Stimulated activated memory B cell treated with anti-CD40 and anti-IgM and Interleukin-4, amounts not matched to agents 10 μg/mL and 1 μg/mL and 100 μg/mL, for 72 hours (primary cell): ENCODE data around the gene MPPE1.
"Not testable (repeated sequence)": the region's sequence is repeated elsewhere in the genome, so short reads cannot be mapped to it uniquely, and the experiment has no call there.

Experiments
- ATAC-seq: fragments of 150-1000 bp; cut with Tn5 transposase; 2 replicates; pipeline ENCODE4 v1.10.0; 2021
- H3K27ac Mint-ChIP-seq: one replicate; pipeline ENCODE4 v1.8.0; 2022; ENCODE audit warnings: mild to moderate bottlenecking, mixed read lengths
- H3K27me3 Mint-ChIP-seq: one replicate; pipeline ENCODE4 v1.8.0; 2022; ENCODE audit warnings: mixed read lengths
- H3K36me3 Mint-ChIP-seq: one replicate; pipeline ENCODE4 v1.8.0; 2022; ENCODE audit warnings: mixed read lengths
- H3K4me1 Mint-ChIP-seq: one replicate; pipeline ENCODE4 v1.8.0; 2022; ENCODE audit warnings: mixed read lengths
- H3K4me3 Mint-ChIP-seq: one replicate; pipeline ENCODE4 v1.8.0; 2022; ENCODE audit warnings: mild to moderate bottlenecking, moderate library complexity, mixed read lengths
- H3K9me3 Mint-ChIP-seq: one replicate; pipeline ENCODE4 v1.8.0; 2022; ENCODE audit warnings: mixed read lengths

Gene MPPE1

DNA sequence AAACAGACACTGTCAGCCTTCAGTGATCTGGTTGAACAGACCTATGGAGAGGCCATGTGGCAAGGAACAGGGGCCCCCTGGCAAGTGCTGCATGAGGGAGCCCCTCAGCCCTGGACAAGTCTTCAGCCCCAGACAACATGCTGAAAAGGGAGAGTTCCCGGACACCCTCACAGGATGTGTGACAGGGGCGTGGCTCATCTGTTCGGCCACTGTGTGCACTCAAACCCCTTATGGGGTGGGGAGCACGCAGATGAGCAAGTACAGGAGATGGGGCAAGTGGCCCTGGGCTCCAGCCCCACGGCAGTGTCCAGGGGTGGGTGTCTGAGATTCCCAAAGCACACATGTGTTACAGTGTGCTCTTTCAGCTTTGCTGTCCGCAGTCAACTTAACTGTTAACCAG, 35.4 kb upstream of the MPPE1 start:
- no peak for ATAC-seq
- Mint-ChIP-seq H3K9me3 (no peaks in the 10 kb centered on the region), H3K4me1 (peaks cover 16% of the 10 kb centered on the region), H3K4me3 (no peak overlapping the region), H3K27me3 (no peaks in the 10 kb centered on the region), H3K36me3 (no peaks in the 10 kb centered on the region), H3K27ac (no peak overlapping the region)

DNA sequence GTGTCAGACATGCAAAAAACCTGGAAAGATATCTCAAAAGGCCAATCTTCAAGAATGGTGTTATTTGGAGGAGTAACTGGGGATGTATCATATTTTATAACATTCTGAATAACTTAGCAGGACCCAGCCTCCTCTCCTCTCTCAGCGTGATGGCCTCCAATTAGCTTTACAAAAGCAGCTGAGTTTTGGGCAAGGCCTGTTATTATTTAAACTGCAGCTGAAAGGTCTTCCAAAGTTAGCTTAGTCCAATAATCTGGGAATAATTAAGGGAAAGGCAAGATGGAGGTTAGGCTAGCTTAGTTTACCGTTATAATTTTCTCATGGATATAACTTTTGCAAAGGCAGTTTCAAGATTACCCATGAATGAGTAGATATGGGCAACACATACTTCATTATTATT, 32.8 kb upstream of the MPPE1 start:
- H3K9me3 Mint-ChIP-seq = no peaks in the 10 kb centered on the region
- H3K4me1 Mint-ChIP-seq = no peaks in the 10 kb centered on the region
- ATAC-seq = no peak
- H3K27me3 Mint-ChIP-seq = no peaks in the 10 kb centered on the region
- no peaks in the 10 kb centered on the region for H3K36me3 Mint-ChIP-seq
- no peak overlapping the region for H3K4me3 Mint-ChIP-seq
- no peak overlapping the region for H3K27ac Mint-ChIP-seq

DNA sequence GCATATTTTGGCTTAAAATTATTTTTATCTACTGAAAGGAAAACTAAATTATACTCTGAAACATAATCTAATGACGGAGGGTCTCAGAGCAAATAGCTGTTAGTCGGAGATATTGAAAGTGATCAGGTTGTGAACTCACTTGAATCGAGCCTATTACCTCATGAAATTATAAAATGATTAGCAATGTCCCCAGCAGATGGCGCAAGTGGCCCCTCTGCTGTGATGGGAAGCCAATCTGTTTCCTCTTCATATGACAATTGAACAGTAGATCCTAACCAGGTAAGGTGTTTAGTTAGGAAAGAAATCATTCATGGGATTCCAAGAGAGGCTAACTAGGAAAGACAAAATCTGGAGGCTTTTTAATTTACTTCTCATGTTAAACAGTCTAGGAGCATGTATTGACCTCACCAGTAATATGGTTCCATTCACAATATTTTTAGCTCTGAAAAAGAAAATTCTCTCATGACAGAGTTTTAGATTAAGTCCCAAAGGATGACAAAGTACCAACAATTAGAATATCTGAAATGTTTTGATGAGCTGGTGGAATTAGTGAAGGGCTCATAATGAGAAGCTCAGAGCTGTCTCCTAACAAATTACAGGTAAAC, 29.9 kb upstream of the MPPE1 start:
- Mint-ChIP-seq H3K4me1 (no peaks in the 10 kb centered on the region), H3K27ac (no peak overlapping the region), H3K9me3 (no peaks in the 10 kb centered on the region), H3K36me3 (no peaks in the 10 kb centered on the region), H3K4me3 (no peak overlapping the region), H3K27me3 (peaks cover 8% of the 10 kb centered on the region)
- peak; percentile 57 for ATAC-seq

DNA sequence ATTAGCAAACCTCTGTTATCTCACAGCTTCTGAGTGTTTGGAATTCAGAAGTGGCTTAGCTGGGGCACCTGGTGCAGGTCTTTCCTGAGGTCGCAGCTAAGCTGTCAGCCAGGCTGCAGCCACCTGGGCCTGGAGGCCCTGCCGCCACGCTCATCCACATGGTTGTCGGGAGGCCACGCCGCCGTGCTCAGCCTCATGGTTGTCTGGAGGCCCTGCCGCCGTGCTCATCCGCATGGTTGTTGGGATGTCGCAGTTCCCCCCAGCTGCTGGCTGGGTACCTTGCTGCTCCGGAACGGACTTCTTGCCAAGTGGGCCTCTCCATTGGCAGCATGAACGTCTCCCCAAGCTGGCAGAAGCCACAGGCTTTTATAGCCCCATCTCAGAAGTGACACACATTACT, 24.3 kb upstream of the MPPE1 start:
- H3K27me3 Mint-ChIP-seq = peaks cover 8% of the 10 kb centered on the region
- H3K4me1 Mint-ChIP-seq = no peaks in the 10 kb centered on the region
- no peaks in the 10 kb centered on the region for H3K36me3 Mint-ChIP-seq
- no peak overlapping the region for H3K4me3 Mint-ChIP-seq
- no peak overlapping the region for H3K27ac Mint-ChIP-seq
- H3K9me3 Mint-ChIP-seq = no peaks in the 10 kb centered on the region
- no peak for ATAC-seq

DNA sequence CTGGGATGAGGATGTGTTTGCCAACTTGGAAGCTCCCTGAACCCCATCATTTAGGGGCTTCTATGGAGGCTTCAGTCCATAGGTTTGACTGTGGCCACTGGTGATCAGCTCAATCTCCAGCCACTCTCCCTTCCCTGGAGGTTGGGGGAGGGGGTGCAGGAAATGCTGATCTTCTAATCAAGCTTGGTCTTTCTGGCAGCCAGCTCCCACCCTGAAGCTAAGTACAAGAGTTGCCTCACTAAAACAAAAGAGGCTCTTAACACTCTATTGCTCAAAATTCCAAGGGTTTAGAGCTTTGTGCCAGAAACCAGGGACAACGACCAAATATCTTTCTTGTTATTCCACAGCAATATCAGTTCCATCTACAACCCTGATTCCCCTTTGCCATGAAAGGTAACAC, 19.4 kb upstream of the MPPE1 start:
- Mint-ChIP-seq H3K4me1 (no peaks in the 10 kb centered on the region), H3K9me3 (no peaks in the 10 kb centered on the region), H3K27me3 (peaks cover 21% of the 10 kb centered on the region), H3K36me3 (no peaks in the 10 kb centered on the region), H3K27ac (no peak overlapping the region), H3K4me3 (no peak overlapping the region)
- ATAC-seq = no peak

DNA sequence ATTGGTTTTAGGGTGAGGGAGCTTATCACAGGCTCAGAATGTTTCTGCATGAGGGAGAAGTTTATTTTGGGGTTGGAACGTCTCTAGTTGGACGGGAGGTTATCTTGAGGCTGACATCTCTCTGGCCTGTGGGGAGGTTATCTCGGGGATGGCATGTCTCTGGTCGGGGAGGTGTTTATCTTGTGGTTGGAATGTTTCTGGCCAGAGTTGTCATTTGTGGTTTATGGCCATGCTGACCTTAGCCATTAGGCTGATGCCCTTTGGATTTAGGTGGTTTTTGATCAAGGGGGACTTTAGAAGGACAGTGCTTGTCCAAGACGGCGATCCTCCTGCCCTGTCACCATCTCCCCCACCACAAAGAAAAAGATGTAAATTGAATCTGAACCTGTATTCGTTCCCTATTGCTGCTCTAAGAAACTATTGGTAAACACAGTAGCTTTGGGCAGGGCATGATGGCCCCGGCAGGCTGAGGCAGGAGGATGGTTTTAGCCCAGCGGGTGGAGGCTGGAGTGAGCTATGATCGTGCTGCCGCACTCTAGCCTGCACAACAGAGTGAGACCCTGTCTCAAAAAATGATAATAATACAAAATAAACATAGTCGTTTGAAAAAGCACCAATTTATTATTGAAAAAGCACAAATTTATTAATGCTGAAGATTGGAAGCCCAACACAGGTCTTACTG, 17.8 kb upstream of the MPPE1 start:
- no peak for ATAC-seq
- Mint-ChIP-seq H3K27ac (no peak overlapping the region), H3K4me3 (no peak overlapping the region), H3K9me3 (no peaks in the 10 kb centered on the region), H3K27me3 (peaks cover 21% of the 10 kb centered on the region), H3K4me1 (no peaks in the 10 kb centered on the region), H3K36me3 (no peaks in the 10 kb centered on the region)

DNA sequence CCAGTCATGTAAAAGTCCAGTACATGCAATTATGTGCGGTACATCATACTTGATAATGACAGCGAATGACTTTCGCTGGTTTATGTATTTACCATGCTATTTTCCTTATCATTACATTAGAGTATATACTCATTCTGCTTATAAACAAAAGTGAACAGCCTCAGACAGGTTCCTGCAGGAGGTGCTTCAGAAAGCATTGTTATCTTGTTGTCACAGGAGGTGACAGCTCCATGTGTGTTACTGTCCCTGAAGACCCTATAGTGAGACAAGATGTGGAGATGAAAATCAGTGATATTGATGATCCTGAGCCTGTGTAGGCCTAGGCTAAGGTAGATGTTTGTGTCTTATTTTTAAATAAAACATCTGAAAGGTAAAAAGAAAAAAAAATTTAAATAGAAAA, 15.3 kb upstream of the MPPE1 start:
- Mint-ChIP-seq H3K4me1 (no peaks in the 10 kb centered on the region), H3K27ac (no peak overlapping the region), H3K9me3 (no peaks in the 10 kb centered on the region), H3K27me3 (peaks cover 21% of the 10 kb centered on the region), H3K36me3 (no peaks in the 10 kb centered on the region), H3K4me3 (no peak overlapping the region)
- no peak for ATAC-seq

DNA sequence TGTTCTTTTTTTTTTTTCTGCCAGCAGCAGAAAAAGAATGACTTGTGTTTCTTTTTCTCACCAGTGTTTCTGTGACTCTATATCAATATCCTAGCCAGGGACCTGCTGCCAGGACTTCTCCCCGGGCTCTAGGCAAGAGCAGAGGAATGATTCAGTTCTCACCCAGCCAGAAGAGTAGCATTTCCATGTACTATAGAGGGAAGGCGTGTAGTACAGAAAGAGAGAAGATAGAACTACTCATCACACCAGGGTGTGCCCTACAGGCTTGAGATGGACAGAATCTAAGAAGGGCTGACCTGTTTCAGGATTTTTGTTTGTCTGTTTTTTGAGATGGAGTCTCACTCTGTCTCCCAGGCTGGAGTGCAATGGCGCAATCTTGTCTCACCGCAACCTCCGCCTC, 11.4 kb upstream of the MPPE1 start:
- not testable (repeated sequence) for H3K9me3 Mint-ChIP-seq, H3K27me3 Mint-ChIP-seq, H3K4me1 Mint-ChIP-seq, H3K4me3 Mint-ChIP-seq, H3K36me3 Mint-ChIP-seq, H3K27ac Mint-ChIP-seq, ATAC-seq

DNA sequence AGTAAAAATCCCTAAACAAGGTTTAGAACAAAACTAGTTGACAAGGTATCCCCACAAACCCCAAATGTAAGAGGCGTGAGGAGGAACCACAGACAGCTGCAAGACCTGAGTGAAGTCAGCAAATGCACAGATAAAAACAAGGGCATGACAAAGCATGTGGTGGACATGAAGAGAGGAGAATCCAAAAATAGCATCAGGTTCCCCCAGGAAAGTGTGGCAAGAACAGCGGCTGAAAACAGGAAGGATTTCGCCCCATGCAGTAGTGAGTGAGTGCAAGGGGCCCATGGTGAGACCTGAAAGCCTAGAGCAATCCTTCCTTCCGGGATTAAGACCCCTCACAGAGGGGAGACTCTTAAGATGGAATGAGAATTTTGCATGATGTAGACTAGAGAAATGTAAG, 8.8 kb upstream of the MPPE1 start:
- H3K9me3 Mint-ChIP-seq, H3K4me3 Mint-ChIP-seq, H3K27ac Mint-ChIP-seq, H3K4me1 Mint-ChIP-seq, H3K36me3 Mint-ChIP-seq, H3K27me3 Mint-ChIP-seq, ATAC-seq: not testable (repeated sequence)

DNA sequence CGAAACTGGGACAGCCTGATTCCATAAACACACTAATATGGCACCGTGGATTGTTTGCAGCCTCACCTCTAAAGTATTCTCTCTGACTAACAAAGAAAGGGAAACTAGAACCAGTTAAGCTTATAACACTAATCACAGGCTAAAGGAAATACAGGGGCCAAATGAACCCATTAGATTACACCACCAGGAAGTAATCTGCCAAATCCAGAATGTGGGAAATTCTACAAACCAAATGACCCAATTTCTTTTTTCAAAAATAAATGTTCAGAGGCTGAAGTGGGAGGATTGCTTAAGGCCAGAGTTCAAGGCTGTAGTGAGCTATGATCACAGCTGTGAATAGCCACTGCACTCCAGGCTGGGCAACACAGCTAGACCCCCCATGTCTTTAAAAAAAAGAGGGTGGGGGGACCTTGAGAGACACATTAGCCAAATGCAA, 1.5 kb upstream of the MPPE1 start:
- H3K27ac Mint-ChIP-seq = no peak overlapping the region
- H3K27me3 Mint-ChIP-seq = no peaks in the 10 kb centered on the region
- ATAC-seq = no peak
- H3K36me3 Mint-ChIP-seq = no peaks in the 10 kb centered on the region
- peaks cover 15% of the 10 kb centered on the region for H3K4me1 Mint-ChIP-seq
- H3K4me3 Mint-ChIP-seq = peak overlapping the region; percentile 92
- H3K9me3 Mint-ChIP-seq = no peaks in the 10 kb centered on the region

DNA sequence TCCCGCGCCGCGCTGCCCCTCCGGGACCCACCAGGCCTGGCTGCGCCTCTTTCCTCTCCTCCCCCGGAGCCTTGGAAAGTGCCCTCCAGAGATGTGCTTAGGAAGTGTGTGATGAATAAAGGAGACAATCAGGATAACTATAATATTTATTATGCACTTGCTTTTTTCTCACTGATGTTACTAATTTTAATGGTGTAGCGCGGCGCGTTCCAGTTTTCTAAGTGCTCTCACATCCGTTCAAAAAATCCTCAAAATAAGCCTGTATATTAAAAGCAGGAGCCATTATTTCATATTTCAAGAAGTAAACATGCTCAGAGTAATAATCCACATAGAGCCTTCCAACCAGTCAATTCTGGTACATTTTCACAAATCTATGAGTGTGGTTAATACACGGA, 941 bp upstream of the MPPE1 start:
- Mint-ChIP-seq H3K36me3 (peaks cover 2% of the 10 kb centered on the region), H3K4me1 (peaks cover 15% of the 10 kb centered on the region), H3K27ac (peak overlapping the region; percentile 91), H3K27me3 (no peaks in the 10 kb centered on the region), H3K9me3 (no peaks in the 10 kb centered on the region), H3K4me3 (peak overlapping the region; percentile 92)
- ATAC-seq = no peak

DNA sequence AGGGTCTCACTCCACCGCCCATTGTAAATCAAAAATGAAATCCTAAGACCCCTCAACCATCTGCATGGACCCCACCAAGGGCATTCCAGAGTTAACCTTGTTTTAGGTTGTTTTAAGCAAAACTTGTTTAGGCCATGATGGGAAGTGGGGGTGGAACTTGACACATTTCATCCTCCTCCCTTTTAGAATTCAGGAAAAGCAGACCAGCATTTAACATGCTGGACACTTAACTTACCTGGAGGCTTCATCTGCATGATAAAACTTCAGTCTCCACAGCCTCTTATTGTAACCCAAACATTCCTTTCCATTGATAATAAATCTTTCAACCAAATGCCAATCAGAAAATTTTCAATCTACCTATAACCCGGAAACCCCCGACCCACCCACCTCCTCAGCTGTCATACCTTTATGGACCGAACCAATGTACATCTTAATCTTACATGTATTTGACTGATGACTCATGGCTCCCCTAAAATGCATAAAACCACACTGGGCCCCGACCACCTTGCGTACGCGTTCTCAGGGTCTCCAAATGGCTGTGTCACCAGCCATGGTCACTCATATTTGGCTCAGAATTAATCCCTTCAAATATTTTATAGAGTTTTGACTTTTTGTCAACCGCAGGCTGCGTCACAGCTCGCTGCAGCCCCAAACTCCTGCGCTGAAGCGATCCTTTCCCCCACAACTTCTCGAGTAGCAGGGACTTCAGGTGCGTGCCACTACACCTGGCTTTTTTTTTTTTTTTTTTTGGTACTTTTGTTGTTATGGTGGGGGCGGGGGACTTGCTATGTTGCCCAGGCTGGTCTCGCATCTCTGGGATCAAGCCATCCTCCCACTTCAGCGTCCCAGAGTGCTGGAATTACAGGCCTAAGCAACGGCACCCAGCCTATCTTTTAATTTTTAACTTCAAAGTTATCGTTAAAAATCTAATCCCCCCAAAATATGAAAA, 917 bp downstream of the MPPE1 start:
- no peaks in the 10 kb centered on the region for H3K9me3 Mint-ChIP-seq

DNA sequence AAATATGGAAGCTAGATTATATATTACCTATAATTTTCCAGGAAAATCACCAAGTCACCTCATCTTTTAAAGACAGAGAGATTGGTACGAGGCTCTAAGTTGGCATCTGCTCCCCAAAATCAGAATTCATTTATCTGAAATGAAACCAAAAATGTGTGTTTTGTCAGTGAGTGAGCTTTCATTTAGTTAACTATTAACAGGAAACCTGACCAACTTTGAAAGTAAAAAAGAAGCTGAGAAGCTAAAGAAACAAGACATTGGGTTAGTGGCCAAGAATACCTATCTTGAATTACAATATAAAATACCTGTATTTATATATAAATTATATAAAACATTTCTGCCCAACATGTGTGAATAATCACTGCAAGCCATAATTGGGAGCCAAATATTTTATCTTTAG, 1.9 kb downstream of the MPPE1 start:
- H3K27me3 Mint-ChIP-seq = no peaks in the 10 kb centered on the region
- H3K27ac Mint-ChIP-seq = no peak overlapping the region
- no peak overlapping the region for H3K4me3 Mint-ChIP-seq
- ATAC-seq = no peak
- H3K9me3 Mint-ChIP-seq = no peaks in the 10 kb centered on the region
- peaks cover 22% of the 10 kb centered on the region for H3K36me3 Mint-ChIP-seq
- peaks cover 23% of the 10 kb centered on the region for H3K4me1 Mint-ChIP-seq

More for the DNA sequence above, 917 bp downstream of the MPPE1 start:
- no peaks in the 10 kb centered on the region for H3K27me3 Mint-ChIP-seq
- peaks cover 15% of the 10 kb centered on the region for H3K36me3 Mint-ChIP-seq
- peak overlapping the region; percentile 91 for H3K27ac Mint-ChIP-seq
- H3K4me3 Mint-ChIP-seq = peak overlapping the region; percentile 92
- peaks cover 23% of the 10 kb centered on the region for H3K4me1 Mint-ChIP-seq
- ATAC-seq = no peak

DNA sequence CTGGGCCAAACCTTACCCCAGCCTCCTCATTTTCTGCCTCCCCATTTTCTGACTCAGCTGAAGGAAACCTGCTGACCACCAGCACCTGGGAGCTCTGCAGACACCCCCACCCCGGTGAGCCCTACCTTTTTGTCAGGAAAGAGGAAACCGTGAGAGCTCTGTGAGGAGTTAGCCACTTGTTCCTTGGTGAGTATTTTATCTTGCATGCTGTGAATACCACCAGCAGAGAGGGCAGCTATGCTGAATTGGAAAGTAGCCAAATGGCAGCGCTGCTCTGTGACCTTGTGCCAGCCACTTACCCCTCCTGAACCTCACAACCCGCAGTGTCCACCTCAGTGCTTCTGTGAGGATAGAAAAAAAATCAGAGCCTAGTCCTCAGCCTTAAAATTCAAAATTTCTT, 2.5 kb downstream of the MPPE1 start:
- no peaks in the 10 kb centered on the region for H3K9me3 Mint-ChIP-seq
- no peaks in the 10 kb centered on the region for H3K27me3 Mint-ChIP-seq
- peaks cover 22% of the 10 kb centered on the region for H3K36me3 Mint-ChIP-seq
- H3K4me3 Mint-ChIP-seq = no peak overlapping the region
- ATAC-seq = no peak
- peaks cover 23% of the 10 kb centered on the region for H3K4me1 Mint-ChIP-seq
- H3K27ac Mint-ChIP-seq = no peak overlapping the region

DNA sequence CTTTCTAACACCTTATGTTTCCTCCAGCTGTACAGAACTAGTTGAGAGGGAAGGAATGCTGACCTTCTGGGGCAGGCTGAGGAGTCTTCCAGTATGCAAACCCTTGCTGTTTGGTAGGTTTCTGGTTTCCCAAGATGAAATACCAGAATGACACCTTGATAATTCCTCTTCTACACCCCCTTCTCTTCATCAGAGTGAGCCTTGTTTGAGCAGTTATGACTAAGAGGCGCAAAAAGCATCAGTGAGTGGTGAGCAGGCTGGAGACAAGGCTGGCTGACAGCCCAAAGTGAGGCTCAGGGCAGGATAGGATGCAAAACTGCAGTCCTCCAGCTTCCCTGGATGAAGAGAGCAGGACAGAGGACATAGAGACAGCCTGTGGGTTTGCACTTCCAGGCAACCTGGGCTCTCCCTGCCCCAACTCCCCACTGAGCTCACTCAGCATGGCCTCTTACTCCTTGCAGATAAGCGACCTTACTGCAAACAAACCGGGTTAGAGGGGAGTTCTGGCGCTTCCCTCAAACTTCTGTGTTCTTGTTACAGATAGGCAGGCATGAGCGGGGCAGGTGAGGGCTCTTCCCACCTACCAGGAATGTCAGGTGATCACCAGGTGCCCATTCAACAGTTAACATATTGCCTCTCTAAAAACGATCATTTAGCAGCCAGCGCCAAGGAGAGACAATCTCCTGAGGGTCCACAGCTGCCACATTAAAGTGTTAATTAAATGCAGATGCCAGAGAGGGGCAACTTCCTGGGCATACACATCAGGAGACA, 5.4 kb downstream of the MPPE1 start:
- H3K27me3 Mint-ChIP-seq = no peaks in the 10 kb centered on the region
- peaks cover 35% of the 10 kb centered on the region for H3K36me3 Mint-ChIP-seq
- H3K4me3 Mint-ChIP-seq = no peak overlapping the region
- no peak for ATAC-seq
- H3K27ac Mint-ChIP-seq = no peak overlapping the region
- H3K9me3 Mint-ChIP-seq = no peaks in the 10 kb centered on the region
- peaks cover 17% of the 10 kb centered on the region for H3K4me1 Mint-ChIP-seq
